ENCODE measurements around the gene KRTAP1-5. TPM values are rescaled to one million over a fixed set of nuclear protein-coding genes. Genes with fewer than 3 reads are reported as not detected.

KRTAP1-5 gene
- total and polyA plus RNA-seq, 2 experiments from 2014 or later, result not detected

DNA sequence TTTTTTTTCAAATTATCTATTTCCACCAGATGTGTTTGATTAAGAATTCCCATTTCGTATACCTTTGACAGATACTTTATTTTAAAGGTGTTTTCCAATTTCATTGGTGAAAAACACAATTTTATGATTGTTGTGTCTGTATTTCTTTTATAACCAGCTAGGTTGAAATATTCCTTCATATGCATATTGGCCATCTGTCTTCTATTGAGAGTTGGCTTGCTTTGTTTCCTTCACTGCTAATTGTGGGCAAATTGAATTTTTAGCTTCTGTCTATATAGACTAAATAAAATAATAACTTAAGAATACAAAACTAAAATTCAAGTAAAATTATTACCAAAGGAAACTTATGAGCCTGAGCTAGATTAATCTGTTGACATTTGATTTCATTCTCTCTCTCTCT lies 31.9 kb downstream of the KRTAP1-5 start:
- Mint-ChIP-seq H3K27ac (no peak overlapping the region), H3K36me3 (ENCODE audit: low read depth) (no peaks in the 10 kb centered on the region), H3K27me3 (ENCODE audit: insufficient read depth, low read depth, poor library complexity) (no peaks in the 10 kb centered on the region), H3K4me3 (no peak overlapping the region), H3K4me1 (peaks cover 4% of the 10 kb centered on the region; the same call in 2 of the 3 replicates), H3K9me3 (no peaks in the 10 kb centered on the region)
- ATAC-seq (no peak), DNase-seq (ENCODE audit: low spot score) (no peak)
- H3K9me2 ChIP-seq (ENCODE audit: insufficient read depth), result 0 out of 2 replicates have a peak, but pooled peaks cover 4% of the 10 kb centered on the region
- H3F3A ChIP-seq (replicated peaks; ENCODE audit: low read depth), result no peaks in the 10 kb centered on the region
- no peaks in the 10 kb centered on the region for H4K20me1 ChIP-seq (replicated peaks; ENCODE audit: insufficient read depth)
- no peaks in the 10 kb centered on the region for H3K4me1 ChIP-seq (ENCODE audit: insufficient read depth)
- H3K27ac ChIP-seq (ENCODE audit: low read depth), result no peak overlapping the region
- H3K27me3 ChIP-seq (ENCODE audit: insufficient read depth), result no peaks in the 10 kb centered on the region
- no peak overlapping the region for H3K4me3 ChIP-seq
- no peak overlapping the region for H2AFZ ChIP-seq
- H3K4me2 ChIP-seq, result no peak overlapping the region
- TF ChIP-seq, protein P1, sequence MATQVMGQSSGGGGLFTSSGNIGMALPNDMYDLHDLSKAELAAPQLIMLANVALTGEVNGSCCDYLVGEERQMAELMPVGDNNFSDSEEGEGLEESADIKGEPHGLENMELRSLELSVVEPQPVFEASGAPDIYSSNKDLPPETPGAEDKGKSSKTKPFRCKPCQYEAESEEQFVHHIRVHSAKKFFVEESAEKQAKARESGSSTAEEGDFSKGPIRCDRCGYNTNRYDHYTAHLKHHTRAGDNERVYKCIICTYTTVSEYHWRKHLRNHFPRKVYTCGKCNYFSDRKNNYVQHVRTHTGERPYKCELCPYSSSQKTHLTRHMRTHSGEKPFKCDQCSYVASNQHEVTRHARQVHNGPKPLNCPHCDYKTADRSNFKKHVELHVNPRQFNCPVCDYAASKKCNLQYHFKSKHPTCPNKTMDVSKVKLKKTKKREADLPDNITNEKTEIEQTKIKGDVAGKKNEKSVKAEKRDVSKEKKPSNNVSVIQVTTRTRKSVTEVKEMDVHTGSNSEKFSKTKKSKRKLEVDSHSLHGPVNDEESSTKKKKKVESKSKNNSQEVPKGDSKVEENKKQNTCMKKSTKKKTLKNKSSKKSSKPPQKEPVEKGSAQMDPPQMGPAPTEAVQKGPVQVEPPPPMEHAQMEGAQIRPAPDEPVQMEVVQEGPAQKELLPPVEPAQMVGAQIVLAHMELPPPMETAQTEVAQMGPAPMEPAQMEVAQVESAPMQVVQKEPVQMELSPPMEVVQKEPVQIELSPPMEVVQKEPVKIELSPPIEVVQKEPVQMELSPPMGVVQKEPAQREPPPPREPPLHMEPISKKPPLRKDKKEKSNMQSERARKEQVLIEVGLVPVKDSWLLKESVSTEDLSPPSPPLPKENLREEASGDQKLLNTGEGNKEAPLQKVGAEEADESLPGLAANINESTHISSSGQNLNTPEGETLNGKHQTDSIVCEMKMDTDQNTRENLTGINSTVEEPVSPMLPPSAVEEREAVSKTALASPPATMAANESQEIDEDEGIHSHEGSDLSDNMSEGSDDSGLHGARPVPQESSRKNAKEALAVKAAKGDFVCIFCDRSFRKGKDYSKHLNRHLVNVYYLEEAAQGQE (IDR thresholded peaks at IDR 0.05; ENCODE audit: unreplicated experiment), result no peak
- no peak for TF ChIP-seq EZH2 (IDR thresholded peaks at IDR 0.05; ENCODE audit: low read depth, unreplicated experiment)
- no peak for TF ChIP-seq STAT1 (IDR thresholded peaks at IDR 0.05; ENCODE audit: unreplicated experiment)
- TF ChIP-seq ZNF331 (CRISPR knock-in tag; IDR thresholded peaks at IDR 0.05; ENCODE audit: low read depth), result no peak
- TF ChIP-seq, protein P2, sequence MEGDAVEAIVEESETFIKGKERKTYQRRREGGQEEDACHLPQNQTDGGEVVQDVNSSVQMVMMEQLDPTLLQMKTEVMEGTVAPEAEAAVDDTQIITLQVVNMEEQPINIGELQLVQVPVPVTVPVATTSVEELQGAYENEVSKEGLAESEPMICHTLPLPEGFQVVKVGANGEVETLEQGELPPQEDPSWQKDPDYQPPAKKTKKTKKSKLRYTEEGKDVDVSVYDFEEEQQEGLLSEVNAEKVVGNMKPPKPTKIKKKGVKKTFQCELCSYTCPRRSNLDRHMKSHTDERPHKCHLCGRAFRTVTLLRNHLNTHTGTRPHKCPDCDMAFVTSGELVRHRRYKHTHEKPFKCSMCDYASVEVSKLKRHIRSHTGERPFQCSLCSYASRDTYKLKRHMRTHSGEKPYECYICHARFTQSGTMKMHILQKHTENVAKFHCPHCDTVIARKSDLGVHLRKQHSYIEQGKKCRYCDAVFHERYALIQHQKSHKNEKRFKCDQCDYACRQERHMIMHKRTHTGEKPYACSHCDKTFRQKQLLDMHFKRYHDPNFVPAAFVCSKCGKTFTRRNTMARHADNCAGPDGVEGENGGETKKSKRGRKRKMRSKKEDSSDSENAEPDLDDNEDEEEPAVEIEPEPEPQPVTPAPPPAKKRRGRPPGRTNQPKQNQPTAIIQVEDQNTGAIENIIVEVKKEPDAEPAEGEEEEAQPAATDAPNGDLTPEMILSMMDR (conservative IDR thresholded peaks at IDR 0.05; ENCODE audit: low read depth in 2 of 2), result no peak
- TF ChIP-seq NANOG (IDR thresholded peaks at IDR 0.05; ENCODE audit: borderline replicate concordance), result no peak
- no peak for TF ChIP-seq EZH2phosphoT487 (IDR thresholded peaks at IDR 0.05; ENCODE audit: unreplicated experiment)
- TF ChIP-seq, protein P3, sequence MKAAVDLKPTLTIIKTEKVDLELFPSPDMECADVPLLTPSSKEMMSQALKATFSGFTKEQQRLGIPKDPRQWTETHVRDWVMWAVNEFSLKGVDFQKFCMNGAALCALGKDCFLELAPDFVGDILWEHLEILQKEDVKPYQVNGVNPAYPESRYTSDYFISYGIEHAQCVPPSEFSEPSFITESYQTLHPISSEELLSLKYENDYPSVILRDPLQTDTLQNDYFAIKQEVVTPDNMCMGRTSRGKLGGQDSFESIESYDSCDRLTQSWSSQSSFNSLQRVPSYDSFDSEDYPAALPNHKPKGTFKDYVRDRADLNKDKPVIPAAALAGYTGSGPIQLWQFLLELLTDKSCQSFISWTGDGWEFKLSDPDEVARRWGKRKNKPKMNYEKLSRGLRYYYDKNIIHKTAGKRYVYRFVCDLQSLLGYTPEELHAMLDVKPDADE (IDR thresholded peaks at IDR 0.05), result no peak
- TF ChIP-seq, protein P4, sequence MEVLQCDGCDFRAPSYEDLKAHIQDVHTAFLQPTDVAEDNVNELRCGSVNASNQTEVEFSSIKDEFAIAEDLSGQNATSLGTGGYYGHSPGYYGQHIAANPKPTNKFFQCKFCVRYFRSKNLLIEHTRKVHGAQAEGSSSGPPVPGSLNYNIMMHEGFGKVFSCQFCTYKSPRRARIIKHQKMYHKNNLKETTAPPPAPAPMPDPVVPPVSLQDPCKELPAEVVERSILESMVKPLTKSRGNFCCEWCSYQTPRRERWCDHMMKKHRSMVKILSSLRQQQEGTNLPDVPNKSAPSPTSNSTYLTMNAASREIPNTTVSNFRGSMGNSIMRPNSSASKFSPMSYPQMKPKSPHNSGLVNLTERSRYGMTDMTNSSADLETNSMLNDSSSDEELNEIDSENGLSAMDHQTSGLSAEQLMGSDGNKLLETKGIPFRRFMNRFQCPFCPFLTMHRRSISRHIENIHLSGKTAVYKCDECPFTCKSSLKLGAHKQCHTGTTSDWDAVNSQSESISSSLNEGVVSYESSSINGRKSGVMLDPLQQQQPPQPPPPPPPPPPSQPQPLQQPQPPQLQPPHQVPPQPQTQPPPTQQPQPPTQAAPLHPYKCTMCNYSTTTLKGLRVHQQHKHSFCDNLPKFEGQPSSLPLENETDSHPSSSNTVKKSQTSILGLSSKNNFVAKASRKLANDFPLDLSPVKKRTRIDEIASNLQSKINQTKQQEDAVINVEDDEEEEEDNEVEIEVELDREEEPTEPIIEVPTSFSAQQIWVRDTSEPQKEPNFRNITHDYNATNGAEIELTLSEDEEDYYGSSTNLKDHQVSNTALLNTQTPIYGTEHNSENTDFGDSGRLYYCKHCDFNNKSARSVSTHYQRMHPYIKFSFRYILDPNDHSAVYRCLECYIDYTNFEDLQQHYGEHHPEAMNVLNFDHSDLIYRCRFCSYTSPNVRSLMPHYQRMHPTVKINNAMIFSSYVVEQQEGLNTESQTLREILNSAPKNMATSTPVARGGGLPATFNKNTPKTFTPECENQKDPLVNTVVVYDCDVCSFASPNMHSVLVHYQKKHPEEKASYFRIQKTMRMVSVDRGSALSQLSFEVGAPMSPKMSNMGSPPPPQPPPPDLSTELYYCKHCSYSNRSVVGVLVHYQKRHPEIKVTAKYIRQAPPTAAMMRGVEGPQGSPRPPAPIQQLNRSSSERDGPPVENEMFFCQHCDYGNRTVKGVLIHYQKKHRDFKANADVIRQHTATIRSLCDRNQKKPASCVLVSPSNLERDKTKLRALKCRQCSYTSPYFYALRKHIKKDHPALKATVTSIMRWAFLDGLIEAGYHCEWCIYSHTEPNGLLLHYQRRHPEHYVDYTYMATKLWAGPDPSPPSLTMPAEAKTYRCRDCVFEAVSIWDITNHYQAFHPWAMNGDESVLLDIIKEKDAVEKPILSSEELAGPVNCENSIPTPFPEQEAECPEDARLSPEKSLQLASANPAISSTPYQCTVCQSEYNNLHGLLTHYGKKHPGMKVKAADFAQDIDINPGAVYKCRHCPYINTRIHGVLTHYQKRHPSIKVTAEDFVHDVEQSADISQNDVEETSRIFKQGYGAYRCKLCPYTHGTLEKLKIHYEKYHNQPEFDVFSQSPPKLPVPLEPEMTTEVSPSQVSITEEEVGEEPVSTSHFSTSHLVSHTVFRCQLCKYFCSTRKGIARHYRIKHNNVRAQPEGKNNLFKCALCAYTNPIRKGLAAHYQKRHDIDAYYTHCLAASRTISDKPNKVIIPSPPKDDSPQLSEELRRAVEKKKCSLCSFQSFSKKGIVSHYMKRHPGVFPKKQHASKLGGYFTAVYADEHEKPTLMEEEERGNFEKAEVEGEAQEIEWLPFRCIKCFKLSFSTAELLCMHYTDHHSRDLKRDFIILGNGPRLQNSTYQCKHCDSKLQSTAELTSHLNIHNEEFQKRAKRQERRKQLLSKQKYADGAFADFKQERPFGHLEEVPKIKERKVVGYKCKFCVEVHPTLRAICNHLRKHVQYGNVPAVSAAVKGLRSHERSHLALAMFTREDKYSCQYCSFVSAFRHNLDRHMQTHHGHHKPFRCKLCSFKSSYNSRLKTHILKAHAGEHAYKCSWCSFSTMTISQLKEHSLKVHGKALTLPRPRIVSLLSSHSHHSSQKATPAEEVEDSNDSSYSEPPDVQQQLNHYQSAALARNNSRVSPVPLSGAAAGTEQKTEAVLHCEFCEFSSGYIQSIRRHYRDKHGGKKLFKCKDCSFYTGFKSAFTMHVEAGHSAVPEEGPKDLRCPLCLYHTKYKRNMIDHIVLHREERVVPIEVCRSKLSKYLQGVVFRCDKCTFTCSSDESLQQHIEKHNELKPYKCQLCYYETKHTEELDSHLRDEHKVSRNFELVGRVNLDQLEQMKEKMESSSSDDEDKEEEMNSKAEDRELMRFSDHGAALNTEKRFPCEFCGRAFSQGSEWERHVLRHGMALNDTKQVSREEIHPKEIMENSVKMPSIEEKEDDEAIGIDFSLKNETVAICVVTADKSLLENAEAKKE (CRISPR knock-in tag; IDR thresholded peaks at IDR 0.05), result no peak
- no peak for TF ChIP-seq ZNF114 (CRISPR knock-in tag; IDR thresholded peaks at IDR 0.05)
- TF ChIP-seq JUNB (IDR thresholded peaks at IDR 0.05; ENCODE audit: unreplicated experiment), result no peak
- no peak for TF ChIP-seq CREB1 (CRISPR knock-in tag; IDR thresholded peaks at IDR 0.05; ENCODE audit: low read depth)
- TF ChIP-seq POLR2AphosphoS5 (IDR thresholded peaks at IDR 0.05; ENCODE audit: low read depth), result no peak
- H3K36me3 ChIP-seq (ENCODE audit: insufficient read depth), result no peaks in the 10 kb centered on the region
- no peaks in the 10 kb centered on the region for H3K79me2 ChIP-seq (replicated peaks; ENCODE audit: insufficient read depth)

Measured in GM23338 (cell line).